Mesodermal cell (in vitro differentiated cells): Measurements from ENCODE around the gene ETS2.

Experiments used
- H3K27ac ChIP-seq: 2 replicates; pipeline ENCODE4 v1.7.0; 2013; ENCODE audit warnings: mild to moderate bottlenecking, low read depth, low read length, moderate library complexity; ENCODE audit not compliant: severe bottlenecking
- H3K36me3 ChIP-seq: 2 replicates; pipeline ENCODE4 v1.7.1; 2013; ENCODE audit warnings: mild to moderate bottlenecking, low read length, moderate library complexity; ENCODE audit not compliant: control insufficient read depth, insufficient read depth
- H3K4me1 ChIP-seq: one replicate; pipeline ENCODE4 v1.7.1; 2013; ENCODE audit warnings: mild to moderate bottlenecking, low read length; ENCODE audit not compliant: insufficient read depth, control insufficient read depth, poor library complexity, severe bottlenecking
- H3K4me3 ChIP-seq: 2 replicates; pipeline ENCODE4 v1.7.0; 2013; ENCODE audit warnings: low read length, control low read depth, mild to moderate bottlenecking; ENCODE audit not compliant: insufficient read depth, poor library complexity, severe bottlenecking; ENCODE audit errors: extremely low read depth
- H3K9me3 ChIP-seq: 2 replicates; pipeline ENCODE4 v1.7.1; 2013; ENCODE audit warnings: mild to moderate bottlenecking, low read length, moderate library complexity; ENCODE audit not compliant: control insufficient read depth
- WGBS, 2 experiments: methylation state at CpG; one replicate each; pipeline ENCODE4 v1.1.5; 2013; ENCODE audit warnings: missing lambda C conversion rate in 2 of 2; ENCODE audit not compliant: insufficient coverage in 2 of 2; 5-methylcytosine and 5-hydroxymethylcytosine counted together

The ETS2 gene

DNA sequence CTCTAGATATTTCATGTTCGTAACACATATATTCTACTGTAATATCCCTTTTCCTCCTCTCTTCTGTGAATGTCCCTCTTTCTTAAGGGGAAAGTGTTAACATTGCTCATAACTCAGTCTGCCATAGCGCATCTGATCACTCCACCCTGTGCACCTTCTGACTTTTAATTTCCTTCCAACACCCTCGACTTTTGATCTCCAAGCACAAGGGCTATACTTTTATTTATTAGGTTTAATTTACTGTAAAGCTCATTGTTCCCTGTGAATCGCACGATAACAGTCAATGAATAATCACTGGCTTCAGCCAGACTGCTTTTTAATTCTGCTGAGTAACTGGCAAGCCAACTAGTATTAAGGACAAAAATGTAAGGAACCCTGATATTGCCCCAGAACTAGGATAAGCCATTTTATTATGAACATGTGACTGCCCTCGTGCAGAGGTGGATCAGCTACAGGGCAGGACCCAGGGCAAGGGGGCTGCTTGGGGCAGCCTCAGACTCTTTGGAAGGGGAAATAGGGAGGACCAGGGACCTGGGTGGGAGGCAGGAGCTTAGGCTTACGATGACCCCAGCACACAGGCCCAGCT, 2.6 kb upstream of the ETS2 start:
- Histone ChIP-seq H3K4me1 (peaks cover 9% of the 10 kb centered on the region), H3K27ac (no peak overlapping the region), H3K4me3 (no peak overlapping the region), H3K9me3 (no peaks in the 10 kb centered on the region), H3K36me3 (no peaks in the 10 kb centered on the region)
- 93 to 95% methylated on average over 3 to 4 of the region's 7 CpGs for WGBS, 2 experiments

DNA sequence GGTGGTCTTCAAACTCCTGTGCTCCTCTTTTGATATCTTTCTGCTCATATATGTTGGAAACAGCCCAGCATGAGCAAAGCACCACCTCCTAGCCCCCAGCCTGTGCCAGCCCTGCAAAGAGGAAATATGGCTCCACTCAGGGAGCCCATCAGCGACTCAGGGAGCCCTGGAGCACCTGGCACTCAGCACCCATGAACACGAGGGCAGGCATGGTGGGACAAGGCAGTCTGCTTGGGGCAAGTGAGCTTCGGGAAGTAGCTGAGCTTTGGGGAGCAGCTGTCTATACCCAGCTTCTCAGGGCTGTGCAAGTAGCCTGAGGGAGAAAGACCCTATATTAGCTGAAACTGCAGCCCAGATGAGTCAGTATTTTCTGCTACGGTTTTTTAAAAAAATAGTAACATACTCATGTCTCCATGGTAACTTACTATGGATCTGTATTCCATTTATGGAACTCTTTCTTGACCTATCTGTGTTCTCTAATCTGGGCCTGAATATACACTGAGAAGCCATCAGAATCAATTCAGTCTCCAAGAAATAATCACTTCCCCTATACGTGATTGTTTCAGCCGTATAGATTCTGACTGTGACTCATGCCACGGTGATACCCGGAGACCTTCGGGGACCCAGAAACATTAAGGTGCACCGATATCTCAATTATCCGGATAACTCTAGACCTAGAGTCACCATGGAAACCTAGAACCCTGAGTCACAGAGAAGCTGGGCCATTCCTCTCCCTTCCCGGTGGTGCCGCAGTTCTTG, 1.5 kb upstream of the ETS2 start:
- Histone ChIP-seq H3K4me1 (peaks cover 3% of the 10 kb centered on the region), H3K27ac (no peak overlapping the region), H3K9me3 (no peaks in the 10 kb centered on the region), H3K4me3 (no peak overlapping the region), H3K36me3 (peaks cover 2% of the 10 kb centered on the region)
- 81 to 84% methylated on average over 10 to 13 of the region's 13 CpGs for WGBS, 2 experiments

DNA sequence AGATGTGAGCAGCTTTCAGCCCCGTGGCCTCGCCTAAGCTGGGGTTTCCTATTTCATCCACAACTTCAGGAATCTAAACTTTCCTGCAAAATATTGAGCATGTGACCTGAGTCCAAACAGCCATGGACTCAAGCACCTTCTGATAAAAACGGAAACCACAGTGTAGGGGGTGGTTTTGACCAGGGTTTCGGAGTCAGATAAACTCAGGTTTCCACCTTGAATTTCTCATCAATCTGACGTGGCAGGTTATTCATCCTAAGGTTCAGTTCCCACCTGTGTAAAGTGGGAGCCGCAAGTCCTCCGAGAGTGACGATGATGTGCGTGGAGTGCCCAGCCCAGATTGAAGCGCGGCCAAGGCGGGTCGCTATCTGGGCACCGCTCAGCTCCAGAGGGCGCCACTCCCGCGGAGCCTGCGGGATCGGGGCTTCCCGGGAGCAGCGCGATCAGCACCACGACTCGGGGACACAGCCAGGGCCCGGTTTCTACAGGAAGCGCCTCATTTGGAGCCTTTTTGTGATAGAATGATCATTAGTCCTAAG, 871 bp upstream of the ETS2 start:
- peak overlapping the region; percentile 65 for H3K27ac ChIP-seq
- 10 to 12% methylated on average over 17 to 23 of the region's 26 CpGs for WGBS, 2 experiments
- H3K9me3 ChIP-seq: no peaks in the 10 kb centered on the region
- H3K4me1 ChIP-seq: peaks cover 5% of the 10 kb centered on the region
- peaks cover 7% of the 10 kb centered on the region for H3K36me3 ChIP-seq
- H3K4me3 ChIP-seq: peak overlapping the region; percentile 79

DNA sequence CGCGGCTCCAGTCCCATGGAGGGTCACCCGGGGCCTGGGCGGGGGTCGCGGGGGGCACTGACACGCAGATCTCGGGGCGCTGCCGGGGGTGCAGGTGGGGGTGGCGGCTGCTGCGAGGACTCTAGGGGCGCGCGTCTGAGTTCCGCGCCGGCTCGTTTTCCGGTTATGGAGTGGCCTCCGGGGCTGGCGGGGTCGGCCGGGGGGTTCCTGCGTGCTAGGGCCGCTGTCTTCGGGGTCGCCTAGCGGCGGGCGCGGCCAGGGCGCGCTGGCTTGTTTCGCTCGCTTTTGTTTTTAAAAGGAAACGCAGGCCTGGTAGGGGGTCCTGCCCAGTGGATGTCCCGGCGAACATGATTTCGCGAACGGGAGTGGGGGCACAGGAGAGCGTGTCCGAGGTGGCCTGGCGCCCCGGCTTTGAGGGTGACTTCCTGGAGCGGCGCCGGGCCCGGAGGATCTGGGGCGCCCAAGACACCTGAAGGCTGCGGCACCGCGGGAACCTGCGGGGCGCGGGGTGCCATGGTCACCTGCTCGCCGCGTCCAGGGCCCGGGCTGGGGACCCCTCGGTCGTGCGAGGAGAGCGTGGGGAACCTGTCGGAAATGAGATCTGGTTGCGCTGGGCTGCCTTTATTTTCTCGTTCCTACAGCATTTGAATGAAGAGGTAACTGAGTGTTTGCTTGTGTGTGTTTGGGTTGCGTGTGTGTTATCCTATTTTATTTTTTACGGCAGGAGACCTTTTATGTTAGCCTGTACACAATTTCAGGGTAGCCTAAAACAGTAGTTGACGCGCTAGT, 618 bp downstream of the ETS2 start:
- H3K4me1 ChIP-seq: peaks cover 10% of the 10 kb centered on the region
- H3K9me3 ChIP-seq: no peaks in the 10 kb centered on the region
- peaks cover 18% of the 10 kb centered on the region for H3K36me3 ChIP-seq
- peak overlapping the region; percentile 79 for H3K4me3 ChIP-seq
- H3K27ac ChIP-seq: peak overlapping the region; percentile 65
- 0% methylated on average over 46 to 55 of the region's 72 CpGs for WGBS, 2 experiments

DNA sequence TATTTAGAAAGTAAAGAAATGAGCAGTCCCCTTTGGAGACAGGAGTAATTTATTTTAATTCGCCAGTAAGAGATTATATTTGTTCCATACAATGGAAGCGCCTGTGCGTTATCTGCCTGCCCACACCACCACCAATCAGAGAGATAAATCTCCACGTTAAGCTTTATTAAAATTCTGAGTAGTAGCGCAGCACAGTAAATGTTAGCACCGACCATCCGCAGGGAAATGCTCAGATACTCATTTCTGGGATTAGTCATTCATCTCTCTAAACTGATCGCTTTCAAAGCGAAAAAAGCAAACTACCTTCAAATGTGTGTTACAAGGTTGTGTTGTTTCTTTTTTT, 1.2 kb downstream of the ETS2 start:
- Histone ChIP-seq H3K27ac (no peak overlapping the region), H3K9me3 (no peaks in the 10 kb centered on the region), H3K36me3 (peaks cover 23% of the 10 kb centered on the region), H3K4me1 (peaks cover 10% of the 10 kb centered on the region), H3K4me3 (peak overlapping the region; percentile 79)
- WGBS, 2 experiments: 0% methylated on average over 5 of the region's 9 CpGs; no CpG with 5 or more reads in 1 of the 2 experiments

DNA sequence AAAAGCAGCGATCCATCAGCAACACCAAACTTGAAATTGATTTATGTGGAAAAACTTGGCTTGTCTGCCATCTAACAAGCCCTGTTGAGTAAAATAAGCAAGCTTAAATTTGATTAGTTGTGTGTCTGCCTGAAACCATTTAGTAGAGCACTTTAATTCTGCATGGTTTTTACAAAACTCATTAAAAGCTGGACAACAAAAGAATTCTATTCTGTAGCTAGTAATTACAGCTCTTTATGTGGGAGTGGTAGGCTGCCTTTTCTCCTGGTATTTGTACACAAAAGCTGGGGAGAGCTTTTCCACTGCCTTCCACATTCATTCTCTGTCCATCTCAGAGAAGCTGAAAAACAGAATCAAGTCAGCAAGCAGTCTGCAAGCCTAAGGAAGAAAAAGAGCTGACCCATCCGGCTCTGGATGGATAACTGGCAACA, 1.7 kb downstream of the ETS2 start:
- no peaks in the 10 kb centered on the region for H3K9me3 ChIP-seq
- peaks cover 10% of the 10 kb centered on the region for H3K4me1 ChIP-seq
- H3K27ac ChIP-seq: peak overlapping the region; percentile 30
- peaks cover 28% of the 10 kb centered on the region for H3K36me3 ChIP-seq
- 63 to 80% methylated on average over 1 of the region's 2 CpGs for WGBS, 2 experiments
- peak overlapping the region; percentile 79 for H3K4me3 ChIP-seq

DNA sequence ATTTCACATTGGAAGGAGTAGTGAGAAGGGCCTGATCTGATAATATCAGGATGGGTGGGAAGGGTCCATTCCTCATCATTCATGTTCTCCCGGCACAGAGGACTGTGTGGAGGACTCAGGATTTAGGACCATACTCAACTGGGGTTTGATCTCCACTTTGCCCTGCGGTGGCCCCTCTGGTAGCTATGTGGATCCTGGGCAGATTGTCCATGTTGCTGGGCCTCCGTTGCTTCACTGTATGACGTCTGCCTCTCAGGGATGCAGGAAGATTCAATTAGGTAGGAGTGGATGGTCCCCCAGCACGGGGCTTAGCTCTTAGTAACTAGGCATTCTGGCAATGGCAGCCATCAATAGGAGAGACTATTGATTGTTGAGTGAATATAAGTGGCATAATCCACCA, 2.3 kb downstream of the ETS2 start:
- Histone ChIP-seq H3K9me3 (no peaks in the 10 kb centered on the region), H3K36me3 (peaks cover 33% of the 10 kb centered on the region), H3K4me3 (peak overlapping the region; percentile 79), H3K4me1 (peaks cover 10% of the 10 kb centered on the region), H3K27ac (no peak overlapping the region)
- WGBS, 2 experiments: 80% methylated on average over 5 of the region's 5 CpGs; no CpG with 5 or more reads in 1 of the 2 experiments

DNA sequence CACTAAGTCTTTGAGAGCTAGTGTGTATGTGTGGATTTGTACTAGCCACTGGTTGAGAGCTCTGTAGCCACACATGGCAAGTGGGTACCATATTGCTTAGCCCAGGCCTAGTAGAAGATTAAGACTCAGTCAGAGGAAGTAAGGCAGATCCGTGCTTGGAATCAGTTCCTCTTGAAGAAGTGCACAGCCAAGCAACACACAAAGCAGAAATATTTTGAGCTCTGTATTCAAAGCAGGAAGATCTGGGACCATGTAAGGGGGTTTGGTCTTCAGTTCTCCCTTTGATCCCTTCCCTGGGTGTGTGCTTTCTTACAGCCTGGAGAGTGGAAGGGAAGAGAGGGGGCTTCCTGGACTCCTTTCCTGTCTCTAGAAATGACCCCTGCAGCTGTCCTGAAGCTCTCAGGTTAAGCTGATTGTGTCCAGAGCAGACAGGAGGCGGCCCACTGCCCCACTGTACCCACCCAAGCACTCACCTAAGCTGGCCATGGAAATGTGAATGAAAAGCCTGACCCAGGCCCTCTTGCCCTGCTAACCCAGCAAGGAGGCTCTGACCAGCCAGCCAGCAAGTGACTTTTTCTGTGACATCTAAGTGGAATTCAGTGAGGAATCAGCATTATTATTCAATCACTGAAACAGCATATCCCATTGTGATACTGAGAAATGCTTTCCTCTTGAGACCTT, 3.6 kb downstream of the ETS2 start:
- 100% methylated on average over 1 of the region's 2 CpGs; no CpG with 5 or more reads in 1 of the 2 experiments for WGBS, 2 experiments
- H3K9me3 ChIP-seq: no peaks in the 10 kb centered on the region
- H3K36me3 ChIP-seq: peaks cover 46% of the 10 kb centered on the region
- H3K4me1 ChIP-seq: peaks cover 19% of the 10 kb centered on the region
- no peak overlapping the region for H3K27ac ChIP-seq
- no peak overlapping the region for H3K4me3 ChIP-seq

DNA sequence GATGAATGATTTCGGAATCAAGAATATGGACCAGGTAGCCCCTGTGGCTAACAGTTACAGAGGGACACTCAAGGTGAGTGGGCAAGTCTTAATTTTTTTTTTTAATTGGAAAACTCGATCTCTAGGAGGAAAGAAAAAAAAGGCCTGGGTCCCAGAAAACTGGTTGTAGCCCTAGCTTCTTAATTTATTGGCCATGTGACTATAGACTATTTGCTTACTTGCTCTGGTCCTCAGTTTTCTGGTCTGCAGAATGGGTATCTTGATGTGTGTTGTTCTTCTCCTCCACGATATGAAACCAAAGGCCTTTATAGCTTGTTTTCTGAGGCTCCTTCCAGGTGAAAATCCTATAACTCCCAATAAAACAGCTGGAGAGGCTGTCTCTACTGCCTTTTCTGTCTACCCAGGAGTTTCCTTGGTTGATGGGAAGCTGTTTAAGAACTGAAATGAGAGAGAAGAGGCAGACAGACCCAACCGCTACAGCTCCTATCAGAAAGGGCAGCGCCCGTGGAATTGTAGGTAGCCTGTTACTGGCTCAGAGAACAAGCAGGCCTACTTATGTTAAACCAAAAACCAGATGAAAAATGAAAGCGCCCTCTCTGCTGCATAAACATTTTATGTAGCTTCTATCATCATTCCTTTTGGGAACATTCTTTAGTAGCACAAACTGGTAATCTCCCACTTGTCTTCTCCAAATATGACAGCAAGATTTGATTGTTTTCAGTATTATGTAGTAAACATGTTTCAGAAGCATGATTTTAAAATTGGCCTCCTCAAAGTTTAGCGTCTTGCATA, 4.5 kb downstream of the ETS2 start:
- no peak overlapping the region for H3K27ac ChIP-seq
- H3K36me3 ChIP-seq: peaks cover 55% of the 10 kb centered on the region
- 96 to 100% methylated on average over 2 to 4 of the region's 8 CpGs for WGBS, 2 experiments
- H3K9me3 ChIP-seq: no peaks in the 10 kb centered on the region
- no peak overlapping the region for H3K4me3 ChIP-seq
- peaks cover 20% of the 10 kb centered on the region for H3K4me1 ChIP-seq

DNA sequence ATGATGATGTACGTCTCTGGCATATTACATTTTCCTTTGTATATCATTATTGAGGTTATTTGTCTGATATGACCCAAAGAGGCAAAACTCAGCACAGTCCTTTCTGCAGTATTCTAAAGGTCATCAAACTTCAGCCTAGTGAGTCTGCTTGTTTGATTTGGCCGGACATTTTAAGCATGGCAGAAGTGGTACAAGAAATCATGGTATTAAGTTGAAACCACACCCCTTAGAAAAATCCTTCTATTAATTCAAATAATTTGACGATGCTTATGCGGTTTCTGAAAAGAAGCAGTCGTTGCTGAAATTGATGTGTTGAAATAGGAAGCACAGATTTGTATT, 5.1 kb downstream of the ETS2 start:
- no peak overlapping the region for H3K27ac ChIP-seq
- WGBS, 2 experiments: 20 to 40% methylated on average over 1 of the region's 5 CpGs
- peaks cover 60% of the 10 kb centered on the region for H3K36me3 ChIP-seq
- H3K9me3 ChIP-seq: no peaks in the 10 kb centered on the region
- H3K4me3 ChIP-seq: no peak overlapping the region
- peaks cover 20% of the 10 kb centered on the region for H3K4me1 ChIP-seq
